HCT116 (cell line): ENCODE measurements around the gene GLI3. TPM values are rescaled to one million over a fixed set of nuclear protein-coding genes. Genes with fewer than 3 reads are reported as not detected.

Experiments
- ATAC-seq: fragments of 200-7000 bp; cut with Tn5 transposase; 2 replicates; pipeline ENCODE4 v1.9.1; 2020; ENCODE audit warnings: mild to moderate bottlenecking, moderate library complexity
- BruUV-seq: library from RNA; stranded (reverse); fragments of 400-500 nt; replicated peaks from 2 replicates; lab custom pipeline; 2021; lab: Mats Ljungman, UMichigan
- CTCF ChIA-PET: fragments of 300-600 bp; sonication (Branson Sonifier 250); formaldehyde crosslinking; loops from one replicate; lab custom pipeline; 2021; ENCODE audit warnings: antibody characterized with exemption; lab: Charles Lee
- POLR2A ChIA-PET: fragments of 300-600, 350-600 bp; sonication (Branson Sonifier 250); formaldehyde crosslinking; loops from one replicate; lab custom pipeline; 2021; ENCODE audit warnings: antibody characterized with exemption; lab: Charles Lee
- RAD21 ChIA-PET, 2 experiments: fragments of 300-600 bp; sonication (Branson Sonifier 250); formaldehyde crosslinking; loops; one replicate each; lab custom pipeline; 2023; ENCODE audit warnings: low total read pairs in 2 of 2; ENCODE audit not compliant: uncharacterized antibody in 2 of 2, unreplicated experiment in 2 of 2, low non-redundant PET in 1 of 2; lab: Charles Lee
- DNase-seq: peaks from one replicate; pipeline ENCODE4 v3.0.0-alpha.2; 2010; ENCODE audit warnings: low read depth, low spot score
- H2AFZ ChIP-seq: fragments of 200-600 bp; shearing (Covaris generic), sonication (generic); 2 replicates; pipeline ENCODE4 v1.6.1; 2017; ENCODE audit warnings: low read depth, mixed run types, mixed read lengths, antibody characterized with exemption, low read length; ENCODE audit not compliant: poor library complexity, severe bottlenecking
- H3K27ac ChIP-seq: 2 replicates; pipeline ENCODE4 v1.5.1; 2012; ENCODE audit warnings: low read depth, low read length
- H3K27me3 ChIP-seq: fragments of 200-600 bp; sonication (generic); 2 replicates; pipeline ENCODE4 v1.6.1; 2016; ENCODE audit warnings: mixed run types, low read length, mixed read lengths; ENCODE audit not compliant: insufficient read depth
- H3K36me3 ChIP-seq, 2 experiments: fragments of 200-500 bp in 1 of 2; fragments of 200-600 bp in 1 of 2; sonication (Bioruptor generic) in 1 of 2; sonication (generic) in 1 of 2; 2 replicates each; pipeline versions ENCODE4 v1.5.1 to v1.6.1; 2014 to 2016; ENCODE audit warnings: low read length in 2 of 2, inconsistent platforms in 1 of 2, mixed read lengths in 1 of 2, mixed run types in 1 of 2; ENCODE audit not compliant: insufficient read depth in 2 of 2, control insufficient read depth in 1 of 2
- H3K4me1 ChIP-seq, 2 experiments: fragments of 200-600 bp in 1 of 2; sonication (generic) in 1 of 2; 2 replicates each; pipeline versions ENCODE4 v1.5.1 to v1.6.1; 2012 to 2017; ENCODE audit warnings: low read length in 2 of 2, inconsistent platforms in 1 of 2, mild to moderate bottlenecking in 1 of 2, mixed read lengths in 1 of 2, mixed run types in 1 of 2, moderate library complexity in 1 of 2; ENCODE audit not compliant: insufficient read depth in 2 of 2, control insufficient read depth in 1 of 2
- H3K4me2 ChIP-seq: fragments of 200-600 bp; sonication (generic); 2 replicates; pipeline ENCODE4 v1.6.1; 2017; ENCODE audit warnings: mixed run types, low read length, mixed read lengths
- H3K4me3 ChIP-seq, 2 experiments: fragments of 200-600 bp in 1 of 2; sonication (generic) in 1 of 2; replicated peaks in 1 of 2; 2 replicates each; pipeline ENCODE4 v1.5.1; 2011 to 2016; ENCODE audit warnings: low read length in 2 of 2, control low read depth in 1 of 2, low read depth in 1 of 2, mild to moderate bottlenecking in 1 of 2, mixed read lengths in 1 of 2, mixed run types in 1 of 2
- H3K79me2 ChIP-seq: fragments of 200-600 bp; sonication (generic); 2 replicates; pipeline ENCODE4 v1.6.1; 2017; ENCODE audit warnings: mild to moderate bottlenecking, mixed run types, low read length, moderate library complexity, mixed read lengths; ENCODE audit not compliant: insufficient read depth
- H3K9ac ChIP-seq: fragments of 200-600 bp; sonication (generic); 2 replicates; pipeline ENCODE4 v1.6.1; 2016; ENCODE audit warnings: low read length, mixed read lengths
- H3K9me2 ChIP-seq: fragments of 200-600 bp; sonication (generic), shearing (Covaris generic); 2 replicates; pipeline ENCODE4 v1.6.1; 2017; ENCODE audit warnings: mixed run types, mild to moderate bottlenecking, moderate library complexity; ENCODE audit not compliant: insufficient read depth
- H3K9me3 ChIP-seq, 2 experiments: fragments of 200-500 bp in 1 of 2; fragments of 200-600 bp in 1 of 2; sonication (Bioruptor generic) in 1 of 2; sonication (generic) in 1 of 2; 2 replicates each; pipeline ENCODE4 v1.6.1; 2014 to 2017; ENCODE audit warnings: low read length in 2 of 2, mixed read lengths in 2 of 2, inconsistent platforms in 1 of 2, low read depth in 1 of 2, mild to moderate bottlenecking in 1 of 2, mixed run types in 1 of 2, moderate library complexity in 1 of 2; ENCODE audit not compliant: control insufficient read depth in 1 of 2, insufficient read depth in 1 of 2
- H4K20me1 ChIP-seq: fragments of 200-600 bp; sonication (generic), shearing (Covaris generic); 2 replicates; pipeline ENCODE4 v1.6.1; 2017; ENCODE audit warnings: mixed run types, mild to moderate bottlenecking, moderate library complexity; ENCODE audit not compliant: insufficient read depth
- CEBPB ChIP-seq: IDR thresholded peaks from 2 replicates; pipeline ENCODE4 v1.6.1; 2012; ENCODE audit warnings: low read depth
- EGR1 ChIP-seq: IDR thresholded peaks from 2 replicates; pipeline ENCODE4 v1.6.1; 2012; ENCODE audit warnings: low read depth
- ELF1 ChIP-seq: IDR thresholded peaks from 2 replicates; pipeline ENCODE4 v1.6.1; 2012; ENCODE audit warnings: low read depth, borderline replicate concordance
- EZH2phosphoT487 ChIP-seq: fragments of 200-600 bp; IDR thresholded peaks from 2 replicates; pipeline ENCODE4 v1.6.1; 2018; ENCODE audit warnings: antibody characterized with exemption, borderline replicate concordance
- RAD21 ChIP-seq: IDR thresholded peaks from 2 replicates; pipeline ENCODE4 v1.6.1; 2012; ENCODE audit warnings: low read depth, mild to moderate bottlenecking
- SP1 ChIP-seq: IDR thresholded peaks from 2 replicates; pipeline ENCODE4 v1.6.1; 2012; ENCODE audit warnings: low read depth
- ZFX ChIP-seq: fragments of 450-650 bp; IDR thresholded peaks from 2 replicates; pipeline ENCODE4 v1.6.1; 2017
- intact Hi-C: fragments of 100-400 bp; cut with micrococcal nuclease; formaldehyde crosslinking; loops from 2 replicates; pipeline ENCODE4 v1.10.0; 2022
- total RNA-seq: library from RNA; stranded (reverse); gene quantifications from one replicate; pipeline ENCODE4 v1.2.1, GENCODE V29; 2021; ENCODE audit not compliant: unreplicated experiment
- TF ChIP-seq, protein P1 (sequence below): IDR thresholded peaks from 2 replicates; pipeline ENCODE4 v1.6.1; 2012
- TF ChIP-seq, protein P2 (sequence below): IDR thresholded peaks from 2 replicates; pipeline ENCODE4 v1.6.1; 2011; ENCODE audit warnings: mild to moderate bottlenecking, low read length, moderate library complexity; ENCODE audit not compliant: insufficient replicate concordance; ENCODE audit errors: extremely low read depth
- TF ChIP-seq, protein P3 (sequence below): IDR thresholded peaks from 2 replicates; pipeline ENCODE4 v1.6.1; 2012; ENCODE audit warnings: low read depth

GLI3 gene
- total RNA-seq, 1 experiment from 2014 or later = 0.07 TPM

DNA sequence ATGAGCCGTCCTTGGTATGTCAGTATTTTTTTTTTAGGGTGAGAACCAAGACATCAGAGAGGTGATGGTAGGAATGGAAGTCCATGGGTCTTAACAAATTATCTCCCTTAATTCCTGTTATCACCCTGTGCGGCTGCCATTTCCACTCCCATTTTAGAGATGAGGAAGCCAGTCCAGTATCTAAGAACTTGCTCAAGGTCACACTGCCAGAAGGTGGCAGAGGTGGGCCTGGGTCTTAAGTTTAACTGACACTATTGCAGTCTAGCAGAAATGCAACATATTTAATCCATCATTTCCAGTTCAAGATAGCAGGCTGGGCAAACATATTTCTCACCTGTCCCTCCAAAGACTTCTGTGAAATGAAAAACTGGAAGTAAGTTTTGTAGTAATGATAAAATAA is 108.3 kb downstream of the GLI3 start:
- DNase-seq = no peak
- no TSS peak for BruUV-seq
- no peaks in the 10 kb centered on the region for H3K9me3 ChIP-seq
- H4K20me1 ChIP-seq = no peaks in the 10 kb centered on the region
- no peak for ATAC-seq
- H3K4me2 ChIP-seq = no peak overlapping the region
- TF ChIP-seq EGR1 (no peak), RAD21 (peak; percentile 7; the same call in 1 of the 2 replicates), EZH2phosphoT487 (no peak)
- TF ChIP-seq, all 23 proteins: peak for 1
- intact Hi-C loops = no loop called here
- H3K79me2 ChIP-seq = no peaks in the 10 kb centered on the region
- ChIA-PET RAD21 (no interaction called here), POLR2A (no interaction called here), CTCF (no interaction called here)
- H3K36me3 ChIP-seq = no peaks in the 10 kb centered on the region
- no peak overlapping the region for H3K27ac ChIP-seq
- no peaks in the 10 kb centered on the region for H3K9me2 ChIP-seq
- H3K4me3 ChIP-seq = no peak overlapping the region
- H3K4me1 ChIP-seq = no peaks in the 10 kb centered on the region
- no peak overlapping the region for H2AFZ ChIP-seq
- H3K9ac ChIP-seq = no peak overlapping the region
- H3K27me3 ChIP-seq = no peaks in the 10 kb centered on the region

DNA sequence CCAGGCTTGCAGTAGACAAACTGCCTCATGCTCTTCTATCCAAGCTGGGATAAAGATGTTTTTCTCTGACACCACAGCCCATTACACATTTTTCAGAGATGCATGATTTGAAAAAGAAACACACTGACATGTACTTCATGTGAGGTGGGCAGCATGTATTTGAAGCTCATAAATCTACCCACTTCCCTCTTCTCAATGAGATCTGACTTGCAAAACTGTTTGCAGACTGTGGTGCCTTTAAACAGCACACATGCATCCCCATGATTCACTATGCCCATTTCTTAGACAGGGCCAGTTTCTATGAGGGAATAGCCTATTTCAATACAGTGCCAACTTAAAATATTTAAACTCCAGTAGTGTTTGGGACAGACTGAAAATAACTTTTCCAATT is 109.8 kb downstream of the GLI3 start:
- BruUV-seq = no TSS peak
- Histone ChIP-seq H3K79me2 (no peaks in the 10 kb centered on the region), H3K4me1 (no peaks in the 10 kb centered on the region), H3K9me3 (no peaks in the 10 kb centered on the region), H3K36me3 (no peaks in the 10 kb centered on the region), H3K27me3 (no peaks in the 10 kb centered on the region), H2AFZ (no peak overlapping the region), H3K27ac (no peak overlapping the region), H3K9ac (no peak overlapping the region), H3K9me2 (no peaks in the 10 kb centered on the region), H3K4me2 (no peak overlapping the region), H3K4me3 (no peak overlapping the region), H4K20me1 (no peaks in the 10 kb centered on the region)
- intact Hi-C loops = no loop called here
- TF ChIP-seq CEBPB (no peak), ZFX (no peak), RAD21 (no peak), SP1 (no peak), ELF1 (no peak)
- TF ChIP-seq, protein P1, sequence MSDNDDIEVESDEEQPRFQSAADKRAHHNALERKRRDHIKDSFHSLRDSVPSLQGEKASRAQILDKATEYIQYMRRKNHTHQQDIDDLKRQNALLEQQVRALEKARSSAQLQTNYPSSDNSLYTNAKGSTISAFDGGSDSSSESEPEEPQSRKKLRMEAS = no peak
- TF ChIP-seq, protein P2, sequence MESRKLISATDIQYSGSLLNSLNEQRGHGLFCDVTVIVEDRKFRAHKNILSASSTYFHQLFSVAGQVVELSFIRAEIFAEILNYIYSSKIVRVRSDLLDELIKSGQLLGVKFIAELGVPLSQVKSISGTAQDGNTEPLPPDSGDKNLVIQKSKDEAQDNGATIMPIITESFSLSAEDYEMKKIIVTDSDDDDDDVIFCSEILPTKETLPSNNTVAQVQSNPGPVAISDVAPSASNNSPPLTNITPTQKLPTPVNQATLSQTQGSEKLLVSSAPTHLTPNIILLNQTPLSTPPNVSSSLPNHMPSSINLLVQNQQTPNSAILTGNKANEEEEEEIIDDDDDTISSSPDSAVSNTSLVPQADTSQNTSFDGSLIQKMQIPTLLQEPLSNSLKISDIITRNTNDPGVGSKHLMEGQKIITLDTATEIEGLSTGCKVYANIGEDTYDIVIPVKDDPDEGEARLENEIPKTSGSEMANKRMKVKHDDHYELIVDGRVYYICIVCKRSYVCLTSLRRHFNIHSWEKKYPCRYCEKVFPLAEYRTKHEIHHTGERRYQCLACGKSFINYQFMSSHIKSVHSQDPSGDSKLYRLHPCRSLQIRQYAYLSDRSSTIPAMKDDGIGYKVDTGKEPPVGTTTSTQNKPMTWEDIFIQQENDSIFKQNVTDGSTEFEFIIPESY = no peak
- TF ChIP-seq, protein P3, sequence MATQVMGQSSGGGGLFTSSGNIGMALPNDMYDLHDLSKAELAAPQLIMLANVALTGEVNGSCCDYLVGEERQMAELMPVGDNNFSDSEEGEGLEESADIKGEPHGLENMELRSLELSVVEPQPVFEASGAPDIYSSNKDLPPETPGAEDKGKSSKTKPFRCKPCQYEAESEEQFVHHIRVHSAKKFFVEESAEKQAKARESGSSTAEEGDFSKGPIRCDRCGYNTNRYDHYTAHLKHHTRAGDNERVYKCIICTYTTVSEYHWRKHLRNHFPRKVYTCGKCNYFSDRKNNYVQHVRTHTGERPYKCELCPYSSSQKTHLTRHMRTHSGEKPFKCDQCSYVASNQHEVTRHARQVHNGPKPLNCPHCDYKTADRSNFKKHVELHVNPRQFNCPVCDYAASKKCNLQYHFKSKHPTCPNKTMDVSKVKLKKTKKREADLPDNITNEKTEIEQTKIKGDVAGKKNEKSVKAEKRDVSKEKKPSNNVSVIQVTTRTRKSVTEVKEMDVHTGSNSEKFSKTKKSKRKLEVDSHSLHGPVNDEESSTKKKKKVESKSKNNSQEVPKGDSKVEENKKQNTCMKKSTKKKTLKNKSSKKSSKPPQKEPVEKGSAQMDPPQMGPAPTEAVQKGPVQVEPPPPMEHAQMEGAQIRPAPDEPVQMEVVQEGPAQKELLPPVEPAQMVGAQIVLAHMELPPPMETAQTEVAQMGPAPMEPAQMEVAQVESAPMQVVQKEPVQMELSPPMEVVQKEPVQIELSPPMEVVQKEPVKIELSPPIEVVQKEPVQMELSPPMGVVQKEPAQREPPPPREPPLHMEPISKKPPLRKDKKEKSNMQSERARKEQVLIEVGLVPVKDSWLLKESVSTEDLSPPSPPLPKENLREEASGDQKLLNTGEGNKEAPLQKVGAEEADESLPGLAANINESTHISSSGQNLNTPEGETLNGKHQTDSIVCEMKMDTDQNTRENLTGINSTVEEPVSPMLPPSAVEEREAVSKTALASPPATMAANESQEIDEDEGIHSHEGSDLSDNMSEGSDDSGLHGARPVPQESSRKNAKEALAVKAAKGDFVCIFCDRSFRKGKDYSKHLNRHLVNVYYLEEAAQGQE = no peak
- no peak for ATAC-seq
- DNase-seq = no peak
- ChIA-PET CTCF (no interaction called here), RAD21 (no interaction called here), POLR2A (no interaction called here)
